Lower lobe of right lung (tissue), 2 donors: ENCODE results near the gene GSTA2. TPM values are rescaled to one million over a fixed set of nuclear protein-coding genes. Genes with fewer than 3 reads are reported as not detected.
A peak's percentile ranks its signal among the peaks of the same experiment; 100 is the strongest.

ENCODE experiments used
- ATAC-seq, 2 donors: fragments of 200-7000 bp; cut with Tn5 transposase; one replicate each; pipeline ENCODE4 v1.9.1; 2020 to 2022; ENCODE audit warnings: mild to moderate bottlenecking in 2 of 2, moderate library complexity in 2 of 2
- DNase-seq: peaks from one replicate; pipeline ENCODE4 v3.0.0-alpha.2; 2020
- H3K27ac ChIP-seq: fragments of 200-600 bp; one replicate; pipeline ENCODE4 v1.8.0; 2022
- H3K27me3 ChIP-seq: fragments of 200-600 bp; one replicate; pipeline ENCODE4 v1.8.0; 2022; ENCODE audit warnings: low read depth
- H3K36me3 ChIP-seq: fragments of 200-600 bp; one replicate; pipeline ENCODE4 v1.8.0; 2022; ENCODE audit warnings: mild to moderate bottlenecking
- H3K4me1 ChIP-seq: fragments of 200-600 bp; one replicate; pipeline ENCODE4 v1.8.0; 2022
- H3K4me3 ChIP-seq: fragments of 200-600 bp; one replicate; pipeline ENCODE4 v1.8.0; 2022; ENCODE audit warnings: mild to moderate bottlenecking
- H3K9me3 ChIP-seq: fragments of 200-600 bp; one replicate; pipeline ENCODE4 v1.8.0; 2022
- CTCF ChIP-seq: fragments of 200-600 bp; IDR thresholded peaks from one replicate; pipeline ENCODE4 v1.8.0; 2022; ENCODE audit warnings: antibody characterized with exemption, mild to moderate bottlenecking
- intact Hi-C: fragments of 100-400 bp; cut with DNase I; formaldehyde crosslinking; loops from one replicate; pipeline ENCODE4 v1.11.0; 2022
- total RNA-seq: library from RNA; stranded (reverse); fragmentation: NEBNext Ultra II Directional; extraction: Animal tissue kit (Norgen Biotek cat#: 25700); gene quantifications from one replicate; pipeline ENCODE4 v1.2.1, GENCODE V29; 2021
- donor health status: DM: no; HTN: yes; CAD: no; lungs with severe emphysema.

The GSTA2 gene
- total RNA-seq, 1 donor from 2014 or later, result 4.8 TPM

GRCh38 chr6:52726741-52727535, 36.3 kb downstream of the GSTA2 start:
- Histone ChIP-seq H3K4me1 (no peaks in the 10 kb centered on the region), H3K27me3 (no peaks in the 10 kb centered on the region), H3K4me3 (no peak overlapping the region), H3K9me3 (no peaks in the 10 kb centered on the region), H3K27ac (no peak overlapping the region), H3K36me3 (no peaks in the 10 kb centered on the region)
- intact Hi-C loops, result no loop called here
- DNase-seq, result no peak
- no peak for TF ChIP-seq CTCF
- ATAC-seq, result no peak

- H3K4me1 ChIP-seq, result no peaks in the 10 kb centered on the region
- no peaks in the 10 kb centered on the region for H3K9me3 ChIP-seq
- H3K36me3 ChIP-seq, result no peaks in the 10 kb centered on the region
- DNase-seq (no peak), ATAC-seq (no peak)
- no peak overlapping the region for H3K27ac ChIP-seq
- no peaks in the 10 kb centered on the region for H3K27me3 ChIP-seq
- H3K4me3 ChIP-seq, result no peak overlapping the region
- intact Hi-C loops, result no loop called here
- no peak for TF ChIP-seq CTCF
These were observed 37.1 kb downstream of the GSTA2 start for GRCh38 chr6:52726193-52726542.

GRCh38 chr6:52725535-52726192, 37.6 kb downstream of the GSTA2 start:
- H3K4me3 ChIP-seq, result no peak overlapping the region
- H3K27me3 ChIP-seq, result no peaks in the 10 kb centered on the region
- H3K4me1 ChIP-seq, result no peaks in the 10 kb centered on the region
- H3K36me3 ChIP-seq, result no peaks in the 10 kb centered on the region
- no peak overlapping the region for H3K27ac ChIP-seq
- ATAC-seq, result peak; percentile 77 to 90
- DNase-seq, result no peak
- TF ChIP-seq CTCF, result no peak
- intact Hi-C loops, result no loop called here
- H3K9me3 ChIP-seq, result no peaks in the 10 kb centered on the region

- intact Hi-C loops, result no loop called here
- no peak for DNase-seq
- TF ChIP-seq CTCF, result no peak
- ATAC-seq, result peak; percentile 13 to 15
- Histone ChIP-seq H3K36me3 (no peaks in the 10 kb centered on the region), H3K27ac (no peak overlapping the region), H3K4me3 (no peak overlapping the region), H3K4me1 (no peaks in the 10 kb centered on the region), H3K27me3 (no peaks in the 10 kb centered on the region), H3K9me3 (no peaks in the 10 kb centered on the region)
These were observed 38.1 kb downstream of the GSTA2 start for GRCh38 chr6:52725143-52725534.

- peak; percentile 82 for DNase-seq
- Histone ChIP-seq H3K27ac (no peak overlapping the region), H3K36me3 (no peaks in the 10 kb centered on the region), H3K4me1 (no peaks in the 10 kb centered on the region), H3K9me3 (no peaks in the 10 kb centered on the region), H3K27me3 (no peaks in the 10 kb centered on the region), H3K4me3 (no peak overlapping the region)
- TF ChIP-seq CTCF, result peak; percentile 41
- intact Hi-C loops, result no loop called here
- ATAC-seq, result peak; percentile 87 to 91
These were observed 38.7 kb downstream of the GSTA2 start for GRCh38 chr6:52724406-52725121.
